ENCODE data around the gene PITPNM2. TPM values are rescaled to one million over a fixed set of nuclear protein-coding genes. Genes with fewer than 3 reads are reported as not detected.

Gene PITPNM2
- total RNA-seq, 2 experiments from 2014 or later: 0.42 to 0.73 TPM

DNA sequence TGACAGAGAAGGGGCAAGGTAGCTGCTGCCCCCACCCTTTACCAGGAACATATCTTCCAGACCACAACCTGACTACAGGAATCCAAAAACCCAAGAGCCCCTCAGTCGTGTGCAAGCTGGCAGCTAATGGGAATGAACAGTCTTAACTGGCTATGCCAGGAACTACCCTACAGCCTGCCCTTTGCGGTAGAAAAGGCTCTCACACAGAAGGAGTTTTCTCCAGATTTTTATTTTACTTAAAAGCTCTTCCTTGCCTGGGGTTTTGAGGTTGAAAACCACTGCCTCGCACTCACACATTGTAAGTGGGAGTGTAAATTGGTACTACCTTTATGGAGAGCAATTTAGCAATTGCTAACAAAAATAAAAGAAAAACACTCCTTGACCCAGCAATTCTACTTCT is 28.3 kb downstream of the PITPNM2 start:
- intact Hi-C loops (cut with micrococcal nuclease; ENCODE audit: unreplicated experiment): no loop called here
- H3K27ac ChIP-seq (ENCODE audit: low read depth, low read length, poor library complexity, severe bottlenecking): no peak overlapping the region

DNA sequence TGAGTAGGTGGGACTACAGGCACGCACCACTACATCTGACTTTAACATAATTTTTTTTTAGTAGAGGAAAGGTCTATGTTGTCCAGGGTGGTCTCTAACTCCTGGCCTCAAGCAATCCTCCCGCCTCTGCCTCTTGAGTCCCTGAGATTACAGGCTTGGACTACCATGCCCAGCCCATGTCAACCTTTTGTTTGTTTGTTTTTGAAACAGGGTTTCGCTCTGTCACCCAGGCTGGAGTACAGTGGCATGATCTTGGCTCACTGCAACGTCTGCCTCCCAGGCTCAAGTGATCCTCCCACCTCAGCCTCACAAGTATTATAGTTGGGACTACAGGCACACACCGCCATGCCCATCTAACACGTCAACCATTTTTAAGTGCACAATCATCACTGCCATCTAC is 29.2 kb downstream of the PITPNM2 start:
- POLR2A ChIA-PET: no interaction called here
- intact Hi-C loops (cut with micrococcal nuclease; ENCODE audit: unreplicated experiment): no loop called here
- H3K4me3 ChIP-seq (ENCODE audit: low read depth, low read length, poor library complexity, severe bottlenecking): no peak overlapping the region
- no peaks in the 10 kb centered on the region for H4K20me1 ChIP-seq (ENCODE audit: insufficient read depth, low read length)
- no TSS peak for BruUV-seq (replicated peaks)
- DNase-seq (ENCODE audit: low spot score): no peak
- CTCF ChIA-PET (ENCODE audit: unreplicated experiment): no interaction called here
- H3K9me3 ChIP-seq (ENCODE audit: low read length): no peaks in the 10 kb centered on the region
- no peaks in the 10 kb centered on the region for H3K79me2 ChIP-seq (ENCODE audit: insufficient read depth, low read depth, low read length)
- H3K36me3 ChIP-seq (ENCODE audit: insufficient read depth, low read length): no peaks in the 10 kb centered on the region
- no peak for TF ChIP-seq CTCF (conservative IDR thresholded peaks at IDR 0.05; ENCODE audit: low read length)
- no peak for TF ChIP-seq EZH2phosphoT487 (IDR thresholded peaks at IDR 0.05; ENCODE audit: borderline replicate concordance, low read depth, low read length)
- H3K27ac ChIP-seq (ENCODE audit: low read depth, low read length, poor library complexity, severe bottlenecking): no peak overlapping the region
- no peaks in the 10 kb centered on the region for H3K9me2 ChIP-seq (ENCODE audit: insufficient read depth, low read length)
- H3K4me2 ChIP-seq (ENCODE audit: low read length): no peak overlapping the region
- H3K4me1 ChIP-seq (ENCODE audit: insufficient read depth, low read length, poor library complexity, severe bottlenecking): no peaks in the 10 kb centered on the region
- H2AFZ ChIP-seq (ENCODE audit: low read length): no peak overlapping the region

More for the DNA sequence above, 28.3 kb downstream of the PITPNM2 start:
- H4K20me1 ChIP-seq (ENCODE audit: insufficient read depth, low read length): no peaks in the 10 kb centered on the region
- 0 out of 2 replicates have a peak overlapping the region, but pooled peaks have one; percentile 14 for H2AFZ ChIP-seq (ENCODE audit: low read length)
- ChIA-PET CTCF (ENCODE audit: unreplicated experiment) (no interaction called here), POLR2A (no interaction called here)
- no peaks in the 10 kb centered on the region for H3K36me3 ChIP-seq (ENCODE audit: insufficient read depth, low read length)
- no TSS peak for BruUV-seq (replicated peaks)
- no peaks in the 10 kb centered on the region for H3K79me2 ChIP-seq (ENCODE audit: insufficient read depth, low read depth, low read length)
- H3K4me1 ChIP-seq (ENCODE audit: insufficient read depth, low read length, poor library complexity, severe bottlenecking): no peaks in the 10 kb centered on the region
- no peak overlapping the region for H3K4me2 ChIP-seq (ENCODE audit: low read length)
- no peak for TF ChIP-seq CTCF (conservative IDR thresholded peaks at IDR 0.05; ENCODE audit: low read length)
- TF ChIP-seq EZH2phosphoT487 (IDR thresholded peaks at IDR 0.05; ENCODE audit: borderline replicate concordance, low read depth, low read length): no peak
- H3K4me3 ChIP-seq (ENCODE audit: low read depth, low read length, poor library complexity, severe bottlenecking): no peak overlapping the region
- no peaks in the 10 kb centered on the region for H3K9me3 ChIP-seq (ENCODE audit: low read length)
- H3K9me2 ChIP-seq (ENCODE audit: insufficient read depth, low read length): no peaks in the 10 kb centered on the region
- DNase-seq (ENCODE audit: low spot score): no peak

DNA sequence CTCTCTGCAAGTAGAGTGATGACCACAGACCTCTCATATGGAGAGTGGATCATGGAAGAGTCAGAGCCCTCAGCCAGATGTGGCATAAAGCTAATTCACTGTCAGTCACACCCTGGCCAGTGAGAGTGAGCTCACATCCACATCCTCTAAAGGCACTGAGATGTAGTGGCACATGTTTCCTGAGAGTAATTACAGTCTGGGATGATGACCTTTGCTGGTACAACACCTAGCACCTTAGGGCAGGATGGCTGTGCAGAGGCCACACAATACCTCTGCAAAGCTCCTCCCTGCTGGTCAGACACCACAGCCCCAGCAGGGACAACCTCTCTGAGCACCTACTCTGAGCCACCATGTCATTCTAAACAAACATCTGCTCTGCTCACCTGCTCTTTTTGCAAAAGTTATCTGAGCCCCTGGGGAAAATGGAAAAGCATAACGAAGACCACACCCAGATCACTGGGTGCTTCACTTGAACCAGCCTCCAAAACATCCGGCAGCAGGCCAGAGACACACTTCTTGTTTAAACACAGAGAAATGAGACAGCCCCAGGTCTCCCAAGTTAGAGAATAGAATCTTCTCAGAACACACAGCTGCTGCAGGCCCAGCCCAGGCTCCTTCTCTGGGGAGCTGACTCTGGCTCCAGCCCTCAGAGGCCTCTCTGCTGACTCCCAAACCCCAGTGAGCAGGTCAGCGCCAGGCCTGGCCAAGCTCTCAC is 30.3 kb downstream of the PITPNM2 start:
- no peak overlapping the region for H3K4me3 ChIP-seq (ENCODE audit: low read depth, low read length, poor library complexity, severe bottlenecking)
- no peaks in the 10 kb centered on the region for H3K9me2 ChIP-seq (ENCODE audit: insufficient read depth, low read length)
- H3K4me2 ChIP-seq (ENCODE audit: low read length): peak overlapping the region; percentile 3; the same call in 1 of the 2 replicates
- CTCF ChIA-PET (ENCODE audit: unreplicated experiment): interaction anchor here (0.9 kb wide), 1 partner anchor 25 kb away, joined by 7 read pairs; no protein-coding TSS in a partner anchor
- H3K4me1 ChIP-seq (ENCODE audit: insufficient read depth, low read length, poor library complexity, severe bottlenecking): no peaks in the 10 kb centered on the region
- no peak for DNase-seq (ENCODE audit: low spot score)
- BruUV-seq (replicated peaks): no TSS peak
- TF ChIP-seq CTCF (conservative IDR thresholded peaks at IDR 0.05; ENCODE audit: low read length): no peak
- TF ChIP-seq EZH2phosphoT487 (IDR thresholded peaks at IDR 0.05; ENCODE audit: borderline replicate concordance, low read depth, low read length): no peak
- intact Hi-C loops (cut with micrococcal nuclease; ENCODE audit: unreplicated experiment): no loop called here
- H3K27ac ChIP-seq (ENCODE audit: low read depth, low read length, poor library complexity, severe bottlenecking): no peak overlapping the region
- no peaks in the 10 kb centered on the region for H3K36me3 ChIP-seq (ENCODE audit: insufficient read depth, low read length)
- POLR2A ChIA-PET: interaction anchor here (0.6 kb wide), 1 partner anchor 77 kb away, joined by 3 read pairs; no protein-coding TSS in a partner anchor
- no peaks in the 10 kb centered on the region for H3K79me2 ChIP-seq (ENCODE audit: insufficient read depth, low read depth, low read length)
- H4K20me1 ChIP-seq (ENCODE audit: insufficient read depth, low read length): no peaks in the 10 kb centered on the region
- no peak overlapping the region for H2AFZ ChIP-seq (ENCODE audit: low read length)
- no peaks in the 10 kb centered on the region for H3K9me3 ChIP-seq (ENCODE audit: low read length)

Data from OCI-LY7 (cell line).